Measurements from ENCODE around the gene CDC27.
"Not testable (repeated sequence)": the region's sequence is repeated elsewhere in the genome, so short reads cannot be mapped to it uniquely, and the experiment has no call there.

Gene CDC27

GRCh38 chr17:47119746-47120520 lies 69.2 kb downstream of the CDC27 start:
- Histone ChIP-seq H3K9ac (ENCODE audit: low read length in 5 of 5) (no peak overlapping the region), H3K4me1 (ENCODE audit: control insufficient read depth in 5 of 5, insufficient read depth in 5 of 5, low read length in 5 of 5) (no peaks in the 10 kb centered on the region), H3K4me3 (ENCODE audit: low read depth in 1 of 5, low read length in 5 of 5) (no peak overlapping the region), H3K9me3 (ENCODE audit: control insufficient read depth in 5 of 5, low read length in 5 of 5) (no peaks in the 10 kb centered on the region), H3K36me3 (ENCODE audit: control insufficient read depth in 5 of 5, insufficient read depth in 5 of 5, low read length in 5 of 5) (peaks cover 23 to 48% (median 34%) of the 10 kb centered on the region in 5 donors), H3K27ac (ENCODE audit: low read depth, low read length) (peak overlapping the region; percentile 27), H3K27me3 (ENCODE audit: control insufficient read depth in 5 of 5, insufficient read depth in 4 of 5, low read length in 5 of 5) (no peaks in the 10 kb centered on the region)

DNA sequence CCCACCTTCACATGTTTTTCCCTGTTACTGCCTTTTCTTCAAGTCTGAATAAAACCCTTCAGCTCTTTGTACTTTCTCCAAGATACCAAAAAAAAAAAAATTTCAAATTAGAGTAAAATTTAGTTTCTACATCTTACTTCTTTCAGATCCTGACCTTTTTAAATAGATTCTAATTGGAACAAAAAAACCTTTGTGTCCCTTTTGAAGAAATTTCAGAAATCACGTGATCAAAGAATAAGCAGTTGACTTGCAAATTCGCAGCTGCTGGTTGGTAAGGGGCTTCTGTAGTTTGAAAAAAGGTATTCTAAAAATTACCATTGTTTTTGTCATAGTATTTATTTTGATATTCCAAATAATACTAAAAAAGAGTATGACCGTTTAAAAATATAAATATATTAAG lies 71.7 kb downstream of the CDC27 start:
- Histone ChIP-seq H3K27me3 (ENCODE audit: control insufficient read depth in 5 of 5, insufficient read depth in 4 of 5, low read length in 5 of 5) (no peaks in the 10 kb centered on the region), H3K9me3 (ENCODE audit: control insufficient read depth in 5 of 5, low read length in 5 of 5) (no peaks in the 10 kb centered on the region), H3K9ac (ENCODE audit: low read length in 5 of 5) (no peak overlapping the region), H3K4me1 (ENCODE audit: control insufficient read depth in 5 of 5, insufficient read depth in 5 of 5, low read length in 5 of 5) (no peaks in the 10 kb centered on the region), H3K36me3 (ENCODE audit: control insufficient read depth in 5 of 5, insufficient read depth in 5 of 5, low read length in 5 of 5) (peaks cover 20 to 35% (median 27%) of the 10 kb centered on the region in 5 donors), H3K27ac (ENCODE audit: low read depth, low read length) (no peak overlapping the region), H3K4me3 (ENCODE audit: low read depth in 1 of 5, low read length in 5 of 5) (no peak overlapping the region)

- peaks cover 0 to 5% (median 2%) of the 10 kb centered on the region in 5 donors for H3K27me3 ChIP-seq (ENCODE audit: control insufficient read depth in 5 of 5, insufficient read depth in 4 of 5, low read length in 5 of 5)
- no peak overlapping the region for H3K9ac ChIP-seq (ENCODE audit: low read length in 5 of 5)
- no peak overlapping the region for H3K27ac ChIP-seq (ENCODE audit: low read depth, low read length)
- H3K9me3 ChIP-seq (ENCODE audit: control insufficient read depth in 5 of 5, low read length in 5 of 5): no peaks in the 10 kb centered on the region
- H3K4me3 ChIP-seq (ENCODE audit: low read depth in 1 of 5, low read length in 5 of 5): no peak overlapping the region
- H3K36me3 ChIP-seq (ENCODE audit: control insufficient read depth in 5 of 5, insufficient read depth in 5 of 5, low read length in 5 of 5): no peaks in the 10 kb centered on the region
- no peaks in the 10 kb centered on the region for H3K4me1 ChIP-seq (ENCODE audit: control insufficient read depth in 5 of 5, insufficient read depth in 5 of 5, low read length in 5 of 5)
Observed at GRCh38 chr17:47106130-47106529, 83.0 kb downstream of the CDC27 start.

- not testable (repeated sequence) for H3K27me3 ChIP-seq (ENCODE audit: control insufficient read depth in 5 of 5, insufficient read depth in 4 of 5, low read length in 5 of 5); H3K9me3 ChIP-seq (ENCODE audit: control insufficient read depth in 5 of 5, low read length in 5 of 5); H3K4me3 ChIP-seq (ENCODE audit: low read depth in 1 of 5, low read length in 5 of 5); H3K36me3 ChIP-seq (ENCODE audit: control insufficient read depth in 5 of 5, insufficient read depth in 5 of 5, low read length in 5 of 5); H3K9ac ChIP-seq (ENCODE audit: low read length in 5 of 5); H3K4me1 ChIP-seq (ENCODE audit: control insufficient read depth in 5 of 5, insufficient read depth in 5 of 5, low read length in 5 of 5); H3K27ac ChIP-seq (ENCODE audit: low read depth, low read length)
Observed at GRCh38 chr17:47105246-47105645, 83.8 kb downstream of the CDC27 start.

DNA sequence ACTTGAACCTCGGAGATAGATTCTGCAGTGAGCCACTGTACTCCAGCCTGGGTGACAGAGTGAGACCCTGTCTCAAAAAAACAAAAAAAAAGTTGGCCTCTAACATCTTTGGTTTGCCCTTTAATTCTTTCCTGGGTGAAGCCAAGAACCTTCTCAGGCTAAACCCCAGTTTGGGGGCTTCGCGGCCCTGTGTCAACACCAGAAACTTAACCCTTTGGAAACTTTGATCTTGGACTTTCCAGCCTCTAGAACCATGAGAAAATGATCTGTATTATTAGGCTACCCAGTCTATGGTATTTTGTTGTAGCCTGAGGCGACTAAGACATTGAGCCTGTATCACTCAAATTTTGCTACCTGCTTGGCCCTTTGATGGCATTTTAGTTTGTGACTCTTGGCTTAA lies 86.2 kb downstream of the CDC27 start:
- peaks cover 0 to 10% (median 6%) of the 10 kb centered on the region in 5 donors for H3K4me1 ChIP-seq (ENCODE audit: control insufficient read depth in 5 of 5, insufficient read depth in 5 of 5, low read length in 5 of 5)
- H3K36me3 ChIP-seq (ENCODE audit: control insufficient read depth in 5 of 5, insufficient read depth in 5 of 5, low read length in 5 of 5): no peaks in the 10 kb centered on the region
- no peak overlapping the region for H3K4me3 ChIP-seq (ENCODE audit: low read depth in 1 of 5, low read length in 5 of 5)
- no peak overlapping the region for H3K9ac ChIP-seq (ENCODE audit: low read length in 5 of 5)
- no peak overlapping the region for H3K27ac ChIP-seq (ENCODE audit: low read depth, low read length)
- no peaks in the 10 kb centered on the region for H3K9me3 ChIP-seq (ENCODE audit: control insufficient read depth in 5 of 5, low read length in 5 of 5)
- H3K27me3 ChIP-seq (ENCODE audit: control insufficient read depth in 5 of 5, insufficient read depth in 4 of 5, low read length in 5 of 5): peaks cover 0 to 4% (median 0%) of the 10 kb centered on the region in 5 donors

- H3K9me3 ChIP-seq (ENCODE audit: control insufficient read depth in 5 of 5, low read length in 5 of 5): no peaks in the 10 kb centered on the region
- peaks cover 0 to 10% (median 6%) of the 10 kb centered on the region in 5 donors for H3K4me1 ChIP-seq (ENCODE audit: control insufficient read depth in 5 of 5, insufficient read depth in 5 of 5, low read length in 5 of 5)
- no peaks in the 10 kb centered on the region for H3K36me3 ChIP-seq (ENCODE audit: control insufficient read depth in 5 of 5, insufficient read depth in 5 of 5, low read length in 5 of 5)
- peak overlapping the region; percentile 23 for H3K27ac ChIP-seq (ENCODE audit: low read depth, low read length)
- no peaks in the 10 kb centered on the region for H3K27me3 ChIP-seq (ENCODE audit: control insufficient read depth in 5 of 5, insufficient read depth in 4 of 5, low read length in 5 of 5)
- H3K9ac ChIP-seq (ENCODE audit: low read length in 5 of 5): peak overlapping the region in 4 of 5 donors; percentile 72 to 89 (median 78)
- peak overlapping the region; percentile 67 to 92 (median 74) for H3K4me3 ChIP-seq (ENCODE audit: low read depth in 1 of 5, low read length in 5 of 5)
Observed at GRCh38 chr17:47099987-47100711, 88.9 kb downstream of the CDC27 start.

- H3K9ac ChIP-seq (ENCODE audit: low read length in 5 of 5): peak overlapping the region; percentile 26 to 89 (median 72)
Observed at GRCh38 chr17:47099451-47099986, 89.6 kb downstream of the CDC27 start.

DNA sequence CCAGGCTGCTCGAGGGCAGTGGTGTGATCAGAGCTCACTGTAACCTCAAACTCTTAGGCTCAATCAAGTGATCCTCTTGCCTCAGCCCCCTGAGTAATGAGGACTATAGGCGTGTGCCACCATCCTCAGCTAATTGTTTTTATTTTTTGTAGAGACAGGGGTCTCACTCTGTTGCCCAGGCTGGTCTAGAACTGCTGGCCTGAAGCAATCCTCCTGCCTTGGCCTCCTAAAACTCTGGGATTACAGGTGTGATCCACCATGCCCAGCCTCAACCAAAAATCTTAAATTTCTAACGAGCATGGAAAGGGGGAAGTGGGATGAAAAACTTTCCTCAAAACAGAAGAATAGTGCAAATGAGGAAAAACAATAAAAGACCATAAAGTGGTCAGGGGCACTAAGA lies 92.8 kb downstream of the CDC27 start:
- Histone ChIP-seq H3K27me3 (ENCODE audit: control insufficient read depth in 5 of 5, insufficient read depth in 4 of 5, low read length in 5 of 5) (no peaks in the 10 kb centered on the region), H3K36me3 (ENCODE audit: control insufficient read depth in 5 of 5, insufficient read depth in 5 of 5, low read length in 5 of 5) (no peaks in the 10 kb centered on the region), H3K9me3 (ENCODE audit: control insufficient read depth in 5 of 5, low read length in 5 of 5) (peaks cover 0 to 5% (median 0%) of the 10 kb centered on the region in 5 donors), H3K4me1 (ENCODE audit: control insufficient read depth in 5 of 5, insufficient read depth in 5 of 5, low read length in 5 of 5) (peaks cover 0 to 10% (median 6%) of the 10 kb centered on the region in 5 donors), H3K4me3 (ENCODE audit: low read depth in 1 of 5, low read length in 5 of 5) (no peak overlapping the region), H3K9ac (ENCODE audit: low read length in 5 of 5) (no peak overlapping the region), H3K27ac (ENCODE audit: low read depth, low read length) (no peak overlapping the region)

More at GRCh38 chr17:47099451-47099986, 89.6 kb downstream of the CDC27 start:
- Histone ChIP-seq H3K27me3 (ENCODE audit: control insufficient read depth in 5 of 5, insufficient read depth in 4 of 5, low read length in 5 of 5) (no peaks in the 10 kb centered on the region), H3K9me3 (ENCODE audit: control insufficient read depth in 5 of 5, low read length in 5 of 5) (no peaks in the 10 kb centered on the region), H3K36me3 (ENCODE audit: control insufficient read depth in 5 of 5, insufficient read depth in 5 of 5, low read length in 5 of 5) (no peaks in the 10 kb centered on the region), H3K27ac (ENCODE audit: low read depth, low read length) (peak overlapping the region; percentile 23), H3K4me1 (ENCODE audit: control insufficient read depth in 5 of 5, insufficient read depth in 5 of 5, low read length in 5 of 5) (peaks cover 0 to 10% (median 6%) of the 10 kb centered on the region in 5 donors), H3K4me3 (ENCODE audit: low read depth in 1 of 5, low read length in 5 of 5) (peak overlapping the region; percentile 67 to 92 (median 77))

GRCh38 chr17:47095268-47095667 lies 93.8 kb downstream of the CDC27 start:
- Histone ChIP-seq H3K9me3 (ENCODE audit: control insufficient read depth in 5 of 5, low read length in 5 of 5) (peaks cover 0 to 5% (median 0%) of the 10 kb centered on the region in 5 donors), H3K36me3 (ENCODE audit: control insufficient read depth in 5 of 5, insufficient read depth in 5 of 5, low read length in 5 of 5) (no peaks in the 10 kb centered on the region), H3K27me3 (ENCODE audit: control insufficient read depth in 5 of 5, insufficient read depth in 4 of 5, low read length in 5 of 5) (no peaks in the 10 kb centered on the region), H3K4me1 (ENCODE audit: control insufficient read depth in 5 of 5, insufficient read depth in 5 of 5, low read length in 5 of 5) (peaks cover 0 to 10% (median 6%) of the 10 kb centered on the region in 5 donors), H3K9ac (ENCODE audit: low read length in 5 of 5) (no peak overlapping the region), H3K27ac (ENCODE audit: low read depth, low read length) (no peak overlapping the region), H3K4me3 (ENCODE audit: low read depth in 1 of 5, low read length in 5 of 5) (no peak overlapping the region)

- Histone ChIP-seq H3K36me3 (ENCODE audit: control insufficient read depth in 5 of 5, insufficient read depth in 5 of 5, low read length in 5 of 5) (no peaks in the 10 kb centered on the region), H3K9me3 (ENCODE audit: control insufficient read depth in 5 of 5, low read length in 5 of 5) (no peaks in the 10 kb centered on the region), H3K4me3 (ENCODE audit: low read depth in 1 of 5, low read length in 5 of 5) (no peak overlapping the region), H3K9ac (ENCODE audit: low read length in 5 of 5) (no peak overlapping the region), H3K4me1 (ENCODE audit: control insufficient read depth in 5 of 5, insufficient read depth in 5 of 5, low read length in 5 of 5) (peaks cover 0 to 2% (median 0%) of the 10 kb centered on the region in 5 donors), H3K27ac (ENCODE audit: low read depth, low read length) (no peak overlapping the region), H3K27me3 (ENCODE audit: control insufficient read depth in 5 of 5, insufficient read depth in 4 of 5, low read length in 5 of 5) (no peaks in the 10 kb centered on the region)
Observed at GRCh38 chr17:47087093-47087492, 102.0 kb downstream of the CDC27 start.
